Measurements from ENCODE around the gene ACTR2.

GRCh38 chr2:65277791-65278483, 50.3 kb downstream of the ACTR2 start:
- TF ChIP-seq POLR2A (IDR thresholded peaks at IDR 0.05) (no peak), CTCF (IDR thresholded peaks at IDR 0.05) (no peak), POLR2AphosphoS5 (IDR thresholded peaks at IDR 0.05) (no peak)
